Measurements from ENCODE around the gene LARP4.

The LARP4 gene

GRCh38 chr12:50394469-50395029, 6.1 kb upstream of the LARP4 start:
- no peak for TF ChIP-seq CTCF (IDR thresholded peaks at IDR 0.05)

DNA sequence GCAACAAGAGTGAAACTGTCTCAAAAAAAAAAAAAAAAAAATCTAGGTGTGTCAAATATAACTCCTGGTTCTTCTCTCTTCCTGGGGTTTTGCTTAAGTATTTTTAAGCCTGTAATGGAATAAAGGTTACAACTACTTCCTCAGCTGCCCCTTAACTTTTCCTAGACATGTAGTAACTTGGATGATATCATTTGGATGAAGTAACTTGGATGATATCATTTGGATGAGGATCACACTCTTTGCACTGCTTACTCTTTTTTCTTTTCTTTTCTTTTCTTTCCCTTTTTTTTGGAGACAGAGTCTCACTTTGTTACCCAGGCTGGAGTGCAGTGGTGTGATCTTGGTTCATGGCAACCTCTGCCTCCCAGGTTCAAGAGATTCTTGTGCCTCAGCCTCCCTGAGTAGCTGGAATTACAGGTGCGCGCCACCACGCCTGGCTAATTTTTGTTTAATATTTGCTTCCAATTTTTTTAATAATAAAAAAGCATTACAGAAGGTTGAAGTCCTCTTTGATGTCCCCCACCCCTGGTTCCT, 3.5 kb upstream of the LARP4 start:
- TF ChIP-seq CTCF (IDR thresholded peaks at IDR 0.05) = no peak

GRCh38 chr12:50398931-50399330, 1.8 kb upstream of the LARP4 start:
- TF ChIP-seq CTCF (IDR thresholded peaks at IDR 0.05) = no peak

DNA sequence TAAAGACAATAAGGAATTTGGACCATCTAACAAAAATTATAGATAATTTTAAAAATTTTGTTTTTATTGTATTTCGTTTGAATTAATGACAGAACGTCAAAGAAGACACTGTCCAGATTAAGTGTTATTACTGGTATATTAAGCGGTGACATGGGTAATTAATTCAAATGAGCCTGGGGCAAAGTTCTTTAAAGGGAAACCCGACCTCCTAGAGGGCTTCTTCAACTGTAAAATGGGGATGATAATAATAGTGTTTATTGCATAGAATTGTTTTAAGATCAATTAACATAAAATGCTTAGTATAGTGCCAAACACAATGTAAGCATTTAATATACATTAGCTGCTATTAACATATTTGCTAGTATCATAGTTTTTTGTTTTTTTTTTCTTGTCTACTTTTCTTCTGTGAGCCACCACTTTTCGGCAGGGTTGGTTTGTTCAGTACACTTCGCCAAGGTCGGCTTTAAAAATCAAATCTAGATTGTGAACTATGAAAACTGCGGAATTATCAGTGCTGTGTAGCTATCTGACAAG, 514 bp upstream of the LARP4 start:
- TF ChIP-seq CTCF (IDR thresholded peaks at IDR 0.05) = no peak

DNA sequence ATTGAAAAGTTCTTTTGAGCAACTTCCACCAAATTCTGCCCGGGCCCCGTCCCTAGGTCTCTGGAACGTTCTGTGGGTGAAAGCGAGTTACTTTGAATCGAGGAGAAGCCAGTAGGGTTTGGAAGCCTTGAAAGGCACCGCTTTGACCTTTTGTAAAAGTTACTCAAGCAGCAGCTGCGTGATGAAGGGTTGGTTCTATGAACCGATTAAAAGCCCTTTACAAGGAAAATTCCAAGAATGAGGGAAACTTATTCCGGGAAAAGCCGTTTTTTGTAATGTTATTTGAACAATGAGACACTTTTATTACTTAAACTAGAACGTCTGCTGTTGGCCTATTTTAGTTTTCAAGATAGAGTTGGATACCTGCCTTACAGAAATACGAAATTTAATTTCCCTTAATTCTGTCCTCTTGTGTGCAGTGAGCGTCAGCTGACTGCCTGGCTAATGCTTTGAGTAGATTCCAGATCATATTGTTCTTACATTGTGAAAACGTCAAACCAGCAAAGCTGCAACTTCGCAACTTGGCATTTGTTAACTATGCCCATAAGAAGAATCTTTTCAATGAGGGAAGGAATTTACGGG, 906 bp downstream of the LARP4 start:
- no peak for TF ChIP-seq CTCF (IDR thresholded peaks at IDR 0.05)

DNA sequence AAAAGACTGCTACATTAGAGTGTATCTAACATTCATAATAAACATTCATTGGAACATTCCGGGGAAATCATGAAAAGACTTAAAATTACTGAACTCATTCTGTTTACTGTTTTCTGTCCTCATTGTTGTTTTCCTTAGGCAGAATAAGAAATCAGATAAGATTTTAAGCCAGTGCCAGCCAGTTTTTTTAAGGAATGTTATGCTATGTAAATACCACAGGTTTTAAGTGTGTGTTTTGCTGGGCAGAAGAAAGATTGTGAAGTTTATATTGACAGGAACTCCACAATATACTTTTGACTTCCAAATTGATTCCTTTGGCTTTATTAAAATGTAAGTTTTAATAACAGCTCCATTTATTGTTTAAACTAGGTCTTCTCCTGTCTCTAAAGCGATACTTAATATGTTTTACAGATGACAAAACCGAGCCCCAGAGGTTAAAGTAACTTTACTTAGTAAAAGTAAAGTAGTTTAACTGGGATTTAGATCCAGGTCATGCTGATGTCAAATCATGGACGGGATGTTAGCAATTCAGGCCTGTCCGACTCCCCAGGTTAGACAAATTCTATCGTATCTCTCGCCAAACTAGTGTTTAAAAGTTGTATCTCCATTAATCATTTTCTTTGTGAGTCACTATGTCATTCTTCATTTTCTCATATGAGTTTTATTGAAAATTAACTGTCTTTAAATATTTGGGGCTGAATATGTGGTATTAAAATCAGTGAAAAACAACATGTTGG, 1.7 kb downstream of the LARP4 start:
- TF ChIP-seq CTCF (IDR thresholded peaks at IDR 0.05) = no peak

DNA sequence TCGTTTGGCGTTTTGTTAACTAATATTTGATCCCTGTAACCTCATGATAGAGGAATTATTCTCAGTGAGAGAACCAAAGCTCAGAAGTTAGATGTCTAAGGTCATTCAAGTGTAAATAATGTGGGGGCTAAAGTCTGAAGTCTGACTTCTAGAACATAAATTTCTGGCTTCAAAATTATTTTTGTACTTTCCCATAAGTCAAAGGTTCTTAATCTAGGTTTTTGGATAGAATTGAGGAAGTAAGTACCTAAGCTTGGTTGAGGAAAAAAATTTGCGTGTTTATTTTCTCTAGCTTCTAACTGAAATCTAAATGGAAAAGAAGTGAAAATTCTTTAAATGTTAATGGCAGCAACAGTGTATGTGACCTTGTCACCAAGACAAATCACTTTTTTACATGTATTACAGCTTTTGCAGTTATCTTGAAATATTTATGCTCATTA, 2.3 kb downstream of the LARP4 start:
- TF ChIP-seq CTCF (IDR thresholded peaks at IDR 0.05) = no peak
